Hepatocyte (in vitro differentiated cells): ENCODE measurements around the gene RPS18. TPM values are rescaled to one million over a fixed set of nuclear protein-coding genes. Genes with fewer than 3 reads are reported as not detected.

ENCODE experiments used
- DNase-seq: peaks from one replicate; pipeline ENCODE4 v3.0.0-alpha.2; 2016; ENCODE audit warnings: low spot score
- H2AFZ ChIP-seq: fragments of 200-600 bp; sonication (generic); 2 replicates; pipeline ENCODE4 v1.6.0; 2016; ENCODE audit warnings: antibody characterized with exemption, mild to moderate bottlenecking
- H3K27ac ChIP-seq: fragments of 200-600 bp; sonication (generic); 2 replicates; pipeline ENCODE4 v1.5.1; 2016; ENCODE audit warnings: mild to moderate bottlenecking
- H3K27me3 ChIP-seq: fragments of 200-600 bp; sonication (generic); 2 replicates; pipeline ENCODE4 v1.6.1; 2016
- H3K36me3 ChIP-seq: fragments of 200-600 bp; sonication (generic); replicated peaks from 2 replicates; pipeline ENCODE4 v1.5.1; 2016; ENCODE audit warnings: low read depth; ENCODE audit not compliant: insufficient read depth
- H3K4me1 ChIP-seq: fragments of 200-600 bp; sonication (generic); 2 replicates; pipeline ENCODE4 v1.5.1; 2016; ENCODE audit warnings: mild to moderate bottlenecking, moderate library complexity; ENCODE audit not compliant: insufficient read depth
- H3K4me2 ChIP-seq: fragments of 200-600 bp; sonication (generic); 2 replicates; pipeline ENCODE4 v1.6.0; 2016
- H3K4me3 ChIP-seq: fragments of 200-600 bp; sonication (generic); 2 replicates; pipeline ENCODE4 v1.5.1; 2016; ENCODE audit warnings: mild to moderate bottlenecking
- H3K79me2 ChIP-seq: fragments of 200-600 bp; sonication (generic); 2 replicates; pipeline ENCODE4 v1.6.0; 2017; ENCODE audit warnings: mild to moderate bottlenecking
- H3K9me2 ChIP-seq: fragments of 200-600 bp; sonication (generic); replicated peaks from 2 replicates; pipeline ENCODE4 v1.6.0; 2017; ENCODE audit warnings: mild to moderate bottlenecking; ENCODE audit not compliant: insufficient read depth
- H3K9me3 ChIP-seq: fragments of 200-600 bp; sonication (generic); 2 replicates; pipeline ENCODE4 v1.5.1; 2016; ENCODE audit warnings: low read depth, mild to moderate bottlenecking
- H4K20me1 ChIP-seq: fragments of 200-600 bp; sonication (generic); 2 replicates; pipeline ENCODE4 v1.6.0; 2016; ENCODE audit warnings: mild to moderate bottlenecking; ENCODE audit not compliant: insufficient read depth, poor library complexity, severe bottlenecking
- EZH2 ChIP-seq: fragments of 200-600 bp; sonication (generic); IDR thresholded peaks from 2 replicates; pipeline ENCODE4 v1.6.1; 2016; ENCODE audit warnings: antibody characterized with exemption, mild to moderate bottlenecking, borderline replicate concordance
- EZH2phosphoT487 ChIP-seq: fragments of 200-600 bp; sonication (generic); IDR thresholded peaks from one replicate; pipeline ENCODE4 v1.6.1; 2018; ENCODE audit warnings: antibody characterized with exemption, mild to moderate bottlenecking, low read depth, moderate library complexity; ENCODE audit not compliant: unreplicated experiment, severe bottlenecking
- WGBS: methylation state at CpG from one replicate; pipeline ENCODE4 v1.1.6; 2016; ENCODE audit warnings: low lambda C conversion rate; ENCODE audit errors: missing lambda C conversion rate; 5-methylcytosine and 5-hydroxymethylcytosine counted together
- microRNA-seq: library from miRNA; unstranded; fragments of <30 nt; microRNA quantifications from one replicate; pipeline ENCODE4, GENCODE V29; 2017
- polyA plus RNA-seq: library from polyadenylated mRNA; unstranded; fragments of >200 nt; fragmentation: Nextera tagmentation; extraction: Ambion mirVana; gene quantifications from 2 replicates; pipeline ENCODE4 v1.2.1, GENCODE V29; 2016
- total RNA-seq: library from RNA; depleted of rRNA; stranded (reverse); fragments of >200 nt; gene quantifications from 2 replicates; pipeline ENCODE4 v1.2.3, GENCODE V29; 2014
- TF ChIP-seq, protein P1 (sequence below): fragments of 200-600 bp; sonication (generic); IDR thresholded peaks from 2 replicates; pipeline ENCODE4 v1.5.1; 2016; ENCODE audit warnings: antibody characterized with exemption, mild to moderate bottlenecking; ENCODE audit not compliant: poor library complexity

RPS18 gene
- total and polyA plus RNA-seq, 2 experiments from 2014 or later, result 1,517 to 3,293 TPM

DNA sequence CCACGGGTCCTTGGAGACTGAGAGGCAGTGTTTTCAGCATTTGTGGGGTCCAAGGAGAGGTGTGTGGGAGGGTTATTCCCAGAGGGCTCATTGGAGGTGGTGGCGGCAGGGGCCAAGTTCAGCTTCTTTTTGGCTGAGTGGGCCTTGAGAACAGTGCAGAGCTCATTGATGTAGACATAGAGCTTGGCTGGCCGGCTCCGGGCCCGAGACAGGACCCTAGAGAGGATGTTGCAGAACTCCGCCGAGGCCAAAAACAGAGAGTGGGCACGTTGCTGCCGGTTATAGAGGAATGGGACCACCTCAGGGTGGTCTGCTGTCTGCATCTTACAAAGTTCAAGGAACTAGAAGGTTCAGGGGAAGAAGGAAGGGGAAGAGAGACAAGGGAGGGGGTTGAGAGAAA is 49.4 kb downstream of the RPS18 start:
- TF ChIP-seq EZH2phosphoT487, result no peak
- TF ChIP-seq EZH2, result no peak
- TF ChIP-seq, protein P1, sequence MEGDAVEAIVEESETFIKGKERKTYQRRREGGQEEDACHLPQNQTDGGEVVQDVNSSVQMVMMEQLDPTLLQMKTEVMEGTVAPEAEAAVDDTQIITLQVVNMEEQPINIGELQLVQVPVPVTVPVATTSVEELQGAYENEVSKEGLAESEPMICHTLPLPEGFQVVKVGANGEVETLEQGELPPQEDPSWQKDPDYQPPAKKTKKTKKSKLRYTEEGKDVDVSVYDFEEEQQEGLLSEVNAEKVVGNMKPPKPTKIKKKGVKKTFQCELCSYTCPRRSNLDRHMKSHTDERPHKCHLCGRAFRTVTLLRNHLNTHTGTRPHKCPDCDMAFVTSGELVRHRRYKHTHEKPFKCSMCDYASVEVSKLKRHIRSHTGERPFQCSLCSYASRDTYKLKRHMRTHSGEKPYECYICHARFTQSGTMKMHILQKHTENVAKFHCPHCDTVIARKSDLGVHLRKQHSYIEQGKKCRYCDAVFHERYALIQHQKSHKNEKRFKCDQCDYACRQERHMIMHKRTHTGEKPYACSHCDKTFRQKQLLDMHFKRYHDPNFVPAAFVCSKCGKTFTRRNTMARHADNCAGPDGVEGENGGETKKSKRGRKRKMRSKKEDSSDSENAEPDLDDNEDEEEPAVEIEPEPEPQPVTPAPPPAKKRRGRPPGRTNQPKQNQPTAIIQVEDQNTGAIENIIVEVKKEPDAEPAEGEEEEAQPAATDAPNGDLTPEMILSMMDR, result no peak
- 96% methylated on average over 9 of the region's 9 CpGs for WGBS
- H2AFZ ChIP-seq, result no peak overlapping the region
- H3K9me2 ChIP-seq, result no peaks in the 10 kb centered on the region
- no peaks in the 10 kb centered on the region for H4K20me1 ChIP-seq
- no peak for DNase-seq
- no peaks in the 10 kb centered on the region for H3K9me3 ChIP-seq
- H3K4me1 ChIP-seq, result peaks cover 21% of the 10 kb centered on the region
- H3K27me3 ChIP-seq, result no peaks in the 10 kb centered on the region
- no peak overlapping the region for H3K4me3 ChIP-seq
- no peaks in the 10 kb centered on the region for H3K36me3 ChIP-seq
- H3K4me2 ChIP-seq, result peak overlapping the region; percentile 74
- peaks cover 34% of the 10 kb centered on the region for H3K79me2 ChIP-seq
- H3K27ac ChIP-seq, result no peak overlapping the region

DNA sequence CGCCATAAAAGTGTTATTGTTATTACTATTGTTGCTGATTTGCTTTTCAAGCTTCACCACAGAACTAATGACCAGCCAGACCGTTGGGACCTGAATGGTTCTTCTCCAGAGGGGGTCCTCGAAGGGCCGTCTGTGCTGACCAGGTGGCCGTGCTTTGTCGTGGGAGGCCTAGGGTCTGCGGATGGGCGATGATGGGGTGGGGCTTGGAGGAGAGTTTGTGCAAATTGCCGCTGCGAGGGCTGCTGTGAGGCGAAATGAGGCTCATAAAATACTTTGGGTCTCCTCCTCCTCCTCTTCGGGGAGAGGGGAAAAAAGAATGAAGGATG is 51.7 kb downstream of the RPS18 start:
- H2AFZ ChIP-seq, result peak overlapping the region; percentile 45
- H3K27ac ChIP-seq, result peak overlapping the region; percentile 13
- peaks cover 14% of the 10 kb centered on the region for H3K4me1 ChIP-seq
- peak overlapping the region; percentile 74 for H3K4me2 ChIP-seq
- no peaks in the 10 kb centered on the region for H3K9me2 ChIP-seq
- no peak for DNase-seq
- no peak for TF ChIP-seq EZH2phosphoT487
- TF ChIP-seq, protein P1, result no peak
- no peak for TF ChIP-seq EZH2
- no peaks in the 10 kb centered on the region for H3K36me3 ChIP-seq
- peak overlapping the region; percentile 18 for H3K4me3 ChIP-seq
- H4K20me1 ChIP-seq, result no peaks in the 10 kb centered on the region
- 5% methylated on average over 12 of the region's 12 CpGs for WGBS
- H3K79me2 ChIP-seq, result peaks cover 29% of the 10 kb centered on the region
- H3K27me3 ChIP-seq, result no peaks in the 10 kb centered on the region
- no peaks in the 10 kb centered on the region for H3K9me3 ChIP-seq

DNA sequence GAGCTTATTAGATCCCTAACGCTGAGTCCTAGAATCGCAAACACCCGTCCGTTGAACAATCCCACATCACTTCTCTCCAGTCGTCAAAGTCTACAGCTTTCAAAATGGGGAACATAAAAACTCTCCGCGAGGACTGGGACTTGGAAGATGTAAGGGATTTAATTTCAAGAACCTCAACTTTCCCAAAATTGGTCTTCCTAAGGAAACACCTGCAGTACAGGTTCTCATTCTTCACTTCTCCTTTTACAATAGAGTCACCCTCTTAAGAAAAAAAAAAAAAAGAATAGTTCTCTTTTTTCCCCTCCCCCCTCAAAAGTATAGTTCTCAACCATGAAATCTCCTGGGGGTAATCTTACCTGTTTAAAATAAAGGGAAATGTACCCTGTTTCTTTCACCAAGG is 52.2 kb downstream of the RPS18 start:
- H3K27me3 ChIP-seq, result no peaks in the 10 kb centered on the region
- TF ChIP-seq EZH2phosphoT487 (no peak), EZH2 (no peak)
- TF ChIP-seq, protein P1, result no peak
- H2AFZ ChIP-seq, result peak overlapping the region; percentile 45
- peaks cover 11% of the 10 kb centered on the region for H3K4me1 ChIP-seq
- H3K4me3 ChIP-seq, result peak overlapping the region; percentile 18
- H3K4me2 ChIP-seq, result peak overlapping the region; percentile 74
- peak overlapping the region; percentile 13 for H3K27ac ChIP-seq
- 59% methylated on average over 7 of the region's 7 CpGs for WGBS
- H3K9me2 ChIP-seq, result no peaks in the 10 kb centered on the region
- H4K20me1 ChIP-seq, result no peaks in the 10 kb centered on the region
- DNase-seq, result no peak
- H3K79me2 ChIP-seq, result peaks cover 29% of the 10 kb centered on the region
- H3K36me3 ChIP-seq, result no peaks in the 10 kb centered on the region
- no peaks in the 10 kb centered on the region for H3K9me3 ChIP-seq

Small RNA genes lying within 50 kb of the gene (microRNA-seq; reads per million reads assigned to microRNA genes)
- gene MIR6834, result not detected
- not detected for gene MIR6873

Other genes with a start within 250 kb of the RPS18 start
- gene HLA-DPA1, start 198.4 kb upstream of the RPS18 start, total RNA-seq, result 2.6 and 5.3 TPM in 2 replicates
- gene HLA-DPA1, start 198.4 kb upstream of the RPS18 start, polyA plus RNA-seq, result 1.7 and 4.7 TPM in 2 replicates
- 18.0 and 22.1 TPM in 2 replicates for gene HLA-DPB1, start 196.1 kb upstream of the RPS18 start, total RNA-seq
- 12.4 and 16.0 TPM in 2 replicates for gene HLA-DPB1, start 196.1 kb upstream of the RPS18 start, polyA plus RNA-seq
- gene COL11A2, start 79.6 kb upstream of the RPS18 start, total RNA-seq, result 2.5 and 3.0 TPM in 2 replicates
- gene COL11A2, start 79.6 kb upstream of the RPS18 start, polyA plus RNA-seq, result 4.2 and 4.7 TPM in 2 replicates
- gene RXRB, start 71.4 kb upstream of the RPS18 start, total RNA-seq, result 14.2 and 17.0 TPM in 2 replicates
- 24.6 and 29.8 TPM in 2 replicates for gene RXRB, start 71.4 kb upstream of the RPS18 start, polyA plus RNA-seq
- 118 and 130 TPM in 2 replicates for gene SLC39A7, start 71.2 kb upstream of the RPS18 start, total RNA-seq
- gene SLC39A7, start 71.2 kb upstream of the RPS18 start, polyA plus RNA-seq, result 46.4 and 55.0 TPM in 2 replicates
- 6.0 and 7.8 TPM in 2 replicates for gene HSD17B8, start 67.4 kb upstream of the RPS18 start, total RNA-seq
- 11.1 and 12.9 TPM in 2 replicates for gene HSD17B8, start 67.4 kb upstream of the RPS18 start, polyA plus RNA-seq
- 25.0 and 25.6 TPM in 2 replicates for gene RING1, start 63.6 kb upstream of the RPS18 start, total RNA-seq
- gene RING1, start 63.6 kb upstream of the RPS18 start, polyA plus RNA-seq, result 32.3 and 32.5 TPM in 2 replicates
- gene VPS52, start 199 bp upstream of the RPS18 start, total RNA-seq, result 28.8 and 43.2 TPM in 2 replicates
- 42.5 and 48.3 TPM in 2 replicates for gene VPS52, start 199 bp upstream of the RPS18 start, polyA plus RNA-seq
- gene B3GALT4, start 5.0 kb downstream of the RPS18 start, total RNA-seq, result 2.0 and 5.2 TPM in 2 replicates
- 5.7 and 8.1 TPM in 2 replicates for gene B3GALT4, start 5.0 kb downstream of the RPS18 start, polyA plus RNA-seq
- gene WDR46, start 17.2 kb downstream of the RPS18 start, total RNA-seq, result 46.6 and 51.1 TPM in 2 replicates
- gene WDR46, start 17.2 kb downstream of the RPS18 start, polyA plus RNA-seq, result 70.1 and 84.2 TPM in 2 replicates
- gene PFDN6, start 17.5 kb downstream of the RPS18 start, total RNA-seq, result 43.9 and 52.7 TPM in 2 replicates
- 19.5 and 27.2 TPM in 2 replicates for gene PFDN6, start 17.5 kb downstream of the RPS18 start, polyA plus RNA-seq
- 57.4 and 63.3 TPM in 2 replicates for gene RGL2, start 26.9 kb downstream of the RPS18 start, total RNA-seq
- 82.1 and 89.3 TPM in 2 replicates for gene RGL2, start 26.9 kb downstream of the RPS18 start, polyA plus RNA-seq
- gene TAPBP, start 42.0 kb downstream of the RPS18 start, total RNA-seq, result 39.1 and 59.3 TPM in 2 replicates
- gene TAPBP, start 42.0 kb downstream of the RPS18 start, polyA plus RNA-seq, result 108 and 116 TPM in 2 replicates
- 21.6 and 23.4 TPM in 2 replicates for gene ZBTB22, start 45.7 kb downstream of the RPS18 start, total RNA-seq
- 23.2 and 23.8 TPM in 2 replicates for gene ZBTB22, start 45.7 kb downstream of the RPS18 start, polyA plus RNA-seq
- 26.4 and 31.0 TPM in 2 replicates for gene DAXX, start 50.9 kb downstream of the RPS18 start, total RNA-seq
- gene DAXX, start 50.9 kb downstream of the RPS18 start, polyA plus RNA-seq, result 28.4 and 35.3 TPM in 2 replicates
- gene KIFC1, start 119.7 kb downstream of the RPS18 start, total RNA-seq, result 6.9 and 12.7 TPM in 2 replicates
- 6.1 and 6.6 TPM in 2 replicates for gene KIFC1, start 119.7 kb downstream of the RPS18 start, polyA plus RNA-seq
- gene PHF1, start 138.9 kb downstream of the RPS18 start, total RNA-seq, result 37.2 and 44.4 TPM in 2 replicates
- gene PHF1, start 138.9 kb downstream of the RPS18 start, polyA plus RNA-seq, result 42.4 and 53.0 TPM in 2 replicates
- gene CUTA, start 146.0 kb downstream of the RPS18 start, total RNA-seq, result 121 and 150 TPM in 2 replicates
- 349 and 357 TPM in 2 replicates for gene CUTA, start 146.0 kb downstream of the RPS18 start, polyA plus RNA-seq
- 5.3 and 6.6 TPM in 2 replicates for gene SYNGAP1, start 148.0 kb downstream of the RPS18 start, total RNA-seq
- 4.9 and 5.7 TPM in 2 replicates for gene SYNGAP1, start 148.0 kb downstream of the RPS18 start, polyA plus RNA-seq
- gene ZBTB9, start 182.5 kb downstream of the RPS18 start, total RNA-seq, result 5.1 and 6.2 TPM in 2 replicates
- gene ZBTB9, start 182.5 kb downstream of the RPS18 start, polyA plus RNA-seq, result 5.0 and 6.7 TPM in 2 replicates